IgD-negative memory B cell (primary cell): ENCODE data around the gene UBE2QL1. TPM values are rescaled to one million over a fixed set of nuclear protein-coding genes. Genes with fewer than 3 reads are reported as not detected.

Experiments
- H3K27ac Mint-ChIP-seq, 3 donors: one replicate each; pipeline ENCODE4 v1.8.0; 2020 to 2022; ENCODE audit warnings: mild to moderate bottlenecking in 3 of 3, mixed read lengths in 3 of 3, moderate library complexity in 1 of 3
- H3K27me3 Mint-ChIP-seq: one replicate; pipeline ENCODE4 v1.8.0; 2021; ENCODE audit warnings: mixed read lengths
- H3K36me3 Mint-ChIP-seq: one replicate; pipeline ENCODE4 v1.8.0; 2020; ENCODE audit warnings: mild to moderate bottlenecking, mixed read lengths
- H3K4me1 Mint-ChIP-seq, 3 donors: one replicate each; pipeline ENCODE4 v1.8.0; 2020 to 2022; ENCODE audit warnings: mixed read lengths in 3 of 3, mild to moderate bottlenecking in 1 of 3
- H3K4me3 Mint-ChIP-seq, 4 donors: one replicate each; pipeline ENCODE4 v1.8.0; 2020 to 2022; ENCODE audit warnings: mild to moderate bottlenecking in 4 of 4, mixed read lengths in 4 of 4, moderate library complexity in 3 of 4
- H3K9me3 Mint-ChIP-seq, 3 donors: one replicate each; pipeline ENCODE4 v1.8.0; 2020 to 2021; ENCODE audit warnings: mixed read lengths in 3 of 3, mild to moderate bottlenecking in 1 of 3
- polyA plus RNA-seq: library from polyadenylated mRNA; unstranded; fragments of 300-500 nt; fragmentation: Illumina TruSeq; gene quantifications from one replicate; pipeline ENCODE4 v1.2.3, GENCODE V29; 2021

UBE2QL1 gene
- polyA plus RNA-seq, 1 donor from 2014 or later = not detected

- Mint-ChIP-seq H3K27me3 (peaks cover 8% of the 10 kb centered on the region), H3K36me3 (no peaks in the 10 kb centered on the region), H3K4me1 (no peaks in the 10 kb centered on the region), H3K27ac (no peak overlapping the region), H3K9me3 (no peaks in the 10 kb centered on the region), H3K4me3 (no peak overlapping the region)
Measured at GRCh38 chr5:6417657-6418056, 31.0 kb upstream of the UBE2QL1 start.

GRCh38 chr5:6418679-6419276 is 29.9 kb upstream of the UBE2QL1 start:
- Mint-ChIP-seq H3K4me1 (no peaks in the 10 kb centered on the region), H3K27ac (no peak overlapping the region), H3K27me3 (peaks cover 8% of the 10 kb centered on the region), H3K4me3 (no peak overlapping the region), H3K36me3 (no peaks in the 10 kb centered on the region), H3K9me3 (no peaks in the 10 kb centered on the region)

- H3K4me3 Mint-ChIP-seq = no peak overlapping the region
- no peaks in the 10 kb centered on the region for H3K36me3 Mint-ChIP-seq
- no peak overlapping the region for H3K27ac Mint-ChIP-seq
- no peaks in the 10 kb centered on the region for H3K9me3 Mint-ChIP-seq
- no peaks in the 10 kb centered on the region for H3K4me1 Mint-ChIP-seq
- H3K27me3 Mint-ChIP-seq = peaks cover 8% of the 10 kb centered on the region
Measured at GRCh38 chr5:6419340-6419852, 29.3 kb upstream of the UBE2QL1 start.

- H3K4me1 Mint-ChIP-seq = no peaks in the 10 kb centered on the region
- H3K27me3 Mint-ChIP-seq = peaks cover 13% of the 10 kb centered on the region
- H3K4me3 Mint-ChIP-seq = no peak overlapping the region
- H3K27ac Mint-ChIP-seq = no peak overlapping the region
- H3K9me3 Mint-ChIP-seq = peaks cover 0 to 2% (median 2%) of the 10 kb centered on the region in 3 donors
- H3K36me3 Mint-ChIP-seq = no peaks in the 10 kb centered on the region
Measured at GRCh38 chr5:6423327-6424109, 25.1 kb upstream of the UBE2QL1 start.

GRCh38 chr5:6424110-6424659 is 24.5 kb upstream of the UBE2QL1 start:
- H3K36me3 Mint-ChIP-seq = no peaks in the 10 kb centered on the region
- no peak overlapping the region for H3K27ac Mint-ChIP-seq
- no peak overlapping the region for H3K4me3 Mint-ChIP-seq
- H3K4me1 Mint-ChIP-seq = no peaks in the 10 kb centered on the region
- peaks cover 0 to 2% (median 2%) of the 10 kb centered on the region in 3 donors for H3K9me3 Mint-ChIP-seq
- H3K27me3 Mint-ChIP-seq = peaks cover 13% of the 10 kb centered on the region

GRCh38 chr5:6424700-6425099 is 24.0 kb upstream of the UBE2QL1 start:
- H3K4me3 Mint-ChIP-seq = no peak overlapping the region
- no peak overlapping the region for H3K27ac Mint-ChIP-seq
- H3K27me3 Mint-ChIP-seq = peaks cover 13% of the 10 kb centered on the region
- H3K36me3 Mint-ChIP-seq = no peaks in the 10 kb centered on the region
- H3K4me1 Mint-ChIP-seq = no peaks in the 10 kb centered on the region
- peaks cover 0 to 2% (median 2%) of the 10 kb centered on the region in 3 donors for H3K9me3 Mint-ChIP-seq

GRCh38 chr5:6427694-6428093 is 21.0 kb upstream of the UBE2QL1 start:
- no peaks in the 10 kb centered on the region for H3K4me1 Mint-ChIP-seq
- H3K27ac Mint-ChIP-seq = no peak overlapping the region
- no peak overlapping the region for H3K4me3 Mint-ChIP-seq
- H3K9me3 Mint-ChIP-seq = peaks cover 0 to 2% (median 2%) of the 10 kb centered on the region in 3 donors
- peaks cover 14% of the 10 kb centered on the region for H3K27me3 Mint-ChIP-seq
- no peaks in the 10 kb centered on the region for H3K36me3 Mint-ChIP-seq

GRCh38 chr5:6430418-6431028 is 18.1 kb upstream of the UBE2QL1 start:
- H3K9me3 Mint-ChIP-seq = peaks cover 0 to 2% (median 2%) of the 10 kb centered on the region in 3 donors

GRCh38 chr5:6431214-6432195 is 17.2 kb upstream of the UBE2QL1 start:
- no peak overlapping the region for H3K27ac Mint-ChIP-seq
- H3K9me3 Mint-ChIP-seq = peaks cover 0 to 2% (median 2%) of the 10 kb centered on the region in 3 donors
- H3K4me1 Mint-ChIP-seq = no peaks in the 10 kb centered on the region
- peaks cover 18% of the 10 kb centered on the region for H3K27me3 Mint-ChIP-seq
- no peaks in the 10 kb centered on the region for H3K36me3 Mint-ChIP-seq
- no peak overlapping the region for H3K4me3 Mint-ChIP-seq

More at GRCh38 chr5:6430418-6431028, 18.1 kb upstream of the UBE2QL1 start:
- H3K36me3 Mint-ChIP-seq = no peaks in the 10 kb centered on the region
- peaks cover 17% of the 10 kb centered on the region for H3K27me3 Mint-ChIP-seq
- no peaks in the 10 kb centered on the region for H3K4me1 Mint-ChIP-seq
- H3K27ac Mint-ChIP-seq = no peak overlapping the region
- H3K4me3 Mint-ChIP-seq = peak overlapping the region in 1 of 4 donors; percentile 14

- Mint-ChIP-seq H3K27ac (no peak overlapping the region), H3K4me1 (no peaks in the 10 kb centered on the region), H3K36me3 (no peaks in the 10 kb centered on the region), H3K27me3 (peaks cover 18% of the 10 kb centered on the region), H3K4me3 (no peak overlapping the region), H3K9me3 (peaks cover 0 to 2% (median 2%) of the 10 kb centered on the region in 3 donors)
Measured at GRCh38 chr5:6432206-6432605, 16.5 kb upstream of the UBE2QL1 start.

- peaks cover 12% of the 10 kb centered on the region for H3K27me3 Mint-ChIP-seq
- H3K27ac Mint-ChIP-seq = no peak overlapping the region
- no peaks in the 10 kb centered on the region for H3K36me3 Mint-ChIP-seq
- peaks cover 0 to 5% (median 3%) of the 10 kb centered on the region in 3 donors for H3K9me3 Mint-ChIP-seq
- H3K4me1 Mint-ChIP-seq = no peaks in the 10 kb centered on the region
- no peak overlapping the region for H3K4me3 Mint-ChIP-seq
Measured at GRCh38 chr5:6434731-6435130, 13.9 kb upstream of the UBE2QL1 start.

- no peak overlapping the region for H3K4me3 Mint-ChIP-seq
- no peaks in the 10 kb centered on the region for H3K4me1 Mint-ChIP-seq
- H3K27ac Mint-ChIP-seq = no peak overlapping the region
- peaks cover 0 to 5% (median 3%) of the 10 kb centered on the region in 3 donors for H3K9me3 Mint-ChIP-seq
- no peaks in the 10 kb centered on the region for H3K36me3 Mint-ChIP-seq
- peaks cover 12% of the 10 kb centered on the region for H3K27me3 Mint-ChIP-seq
Measured at GRCh38 chr5:6435356-6435755, 13.3 kb upstream of the UBE2QL1 start.

- Mint-ChIP-seq H3K4me1 (no peaks in the 10 kb centered on the region), H3K9me3 (peaks cover 0 to 8% (median 7%) of the 10 kb centered on the region in 3 donors), H3K27me3 (peaks cover 15% of the 10 kb centered on the region)
Measured at GRCh38 chr5:6436715-6437331, 11.8 kb upstream of the UBE2QL1 start.

More at GRCh38 chr5:6436715-6437331, 11.8 kb upstream of the UBE2QL1 start:
- Mint-ChIP-seq H3K36me3 (no peaks in the 10 kb centered on the region), H3K4me3 (no peak overlapping the region), H3K27ac (no peak overlapping the region)
